Measurements from ENCODE around the gene CLCN6.

Gene CLCN6

DNA sequence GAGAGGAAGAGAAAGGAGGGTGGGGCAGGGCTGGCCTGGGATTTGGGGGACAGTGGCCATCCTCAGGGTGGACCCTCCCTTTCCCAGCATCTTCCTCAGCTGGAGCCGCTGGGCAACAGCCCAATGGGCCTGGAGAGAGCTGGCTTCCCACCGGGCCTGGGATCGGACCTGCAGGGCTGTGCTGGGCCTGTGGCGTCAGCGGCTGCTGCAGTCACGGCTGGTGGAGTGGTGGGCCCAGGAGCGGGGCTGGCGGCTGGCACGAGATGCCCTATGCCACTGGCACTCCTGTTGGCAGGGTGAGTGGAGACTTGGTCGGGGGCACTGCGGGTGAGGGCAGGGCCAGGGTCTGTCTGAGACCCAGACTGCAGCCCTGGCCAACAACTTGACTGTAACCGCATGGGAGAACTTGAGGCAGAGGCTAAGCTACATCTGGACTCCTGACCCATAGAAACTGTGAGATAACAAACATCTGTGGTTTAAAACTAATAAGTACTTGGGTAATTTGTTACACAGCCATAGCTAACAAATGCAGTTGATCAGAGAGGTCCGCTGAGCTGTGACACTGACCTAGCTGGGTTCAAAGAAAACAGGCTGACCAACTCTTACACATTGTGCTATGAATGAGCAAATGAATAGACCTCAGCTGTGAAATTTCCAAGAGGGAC lies 26.1 kb upstream of the CLCN6 start:
- no peak for DNase-seq (ENCODE audit: low read depth)

DNA sequence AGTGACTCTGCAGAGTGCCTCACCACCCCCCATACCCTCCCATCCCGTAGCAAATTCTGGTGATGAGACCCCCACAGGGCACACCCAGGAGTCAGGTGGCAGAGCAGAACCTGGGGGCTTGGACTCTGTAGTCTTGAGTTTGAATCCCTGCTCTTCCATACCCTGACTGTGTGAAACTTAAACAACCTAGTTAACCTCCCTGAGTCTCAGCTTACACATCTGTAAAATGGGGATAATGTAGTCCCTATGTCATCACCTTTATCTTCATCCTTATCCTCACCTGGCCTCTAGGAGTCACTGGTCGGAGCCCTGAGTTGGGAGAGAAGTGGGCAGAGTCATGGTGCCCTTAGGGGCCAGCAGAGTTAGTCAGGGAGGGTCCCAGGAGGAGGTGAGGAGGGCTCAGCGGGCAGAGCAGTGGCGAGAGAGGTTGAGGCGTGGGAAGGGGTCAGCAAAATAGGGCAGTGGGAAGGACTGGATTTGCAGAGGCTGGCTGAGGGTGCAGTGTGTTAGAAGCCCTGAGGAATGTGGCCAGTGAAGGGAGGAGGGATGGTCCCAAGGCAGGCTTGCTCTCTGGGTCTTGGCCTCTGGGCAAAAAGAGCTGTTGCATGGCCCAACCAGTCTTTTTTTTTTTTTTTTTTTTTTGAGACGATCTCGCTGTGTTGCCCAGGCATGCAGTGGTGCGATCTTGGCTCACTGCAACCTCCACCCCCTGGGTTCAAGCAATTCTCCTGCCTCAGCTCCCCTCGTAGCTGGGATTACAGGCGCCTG lies 25.4 kb upstream of the CLCN6 start:
- DNase-seq (ENCODE audit: low read depth): no peak

DNA sequence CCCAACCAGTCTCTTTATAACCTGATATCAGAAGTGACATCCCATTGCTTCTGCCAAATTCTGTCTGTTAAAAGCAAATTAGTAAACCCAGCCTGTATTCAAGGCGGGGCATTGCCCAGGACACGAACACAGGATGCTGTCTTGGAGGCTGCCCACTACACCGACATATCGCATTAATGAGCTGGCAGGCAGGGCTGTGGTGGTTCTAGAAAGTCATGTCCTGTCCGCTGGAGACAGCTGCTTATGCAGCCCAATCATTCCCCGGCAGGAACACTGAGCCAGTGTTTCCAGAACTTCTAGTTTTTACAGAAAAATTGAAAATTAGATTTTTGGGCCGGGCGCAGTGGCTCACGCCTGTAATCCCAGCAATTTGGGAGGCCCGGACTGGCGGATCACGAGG lies 24.7 kb upstream of the CLCN6 start:
- no peak for DNase-seq (ENCODE audit: low read depth)

DNA sequence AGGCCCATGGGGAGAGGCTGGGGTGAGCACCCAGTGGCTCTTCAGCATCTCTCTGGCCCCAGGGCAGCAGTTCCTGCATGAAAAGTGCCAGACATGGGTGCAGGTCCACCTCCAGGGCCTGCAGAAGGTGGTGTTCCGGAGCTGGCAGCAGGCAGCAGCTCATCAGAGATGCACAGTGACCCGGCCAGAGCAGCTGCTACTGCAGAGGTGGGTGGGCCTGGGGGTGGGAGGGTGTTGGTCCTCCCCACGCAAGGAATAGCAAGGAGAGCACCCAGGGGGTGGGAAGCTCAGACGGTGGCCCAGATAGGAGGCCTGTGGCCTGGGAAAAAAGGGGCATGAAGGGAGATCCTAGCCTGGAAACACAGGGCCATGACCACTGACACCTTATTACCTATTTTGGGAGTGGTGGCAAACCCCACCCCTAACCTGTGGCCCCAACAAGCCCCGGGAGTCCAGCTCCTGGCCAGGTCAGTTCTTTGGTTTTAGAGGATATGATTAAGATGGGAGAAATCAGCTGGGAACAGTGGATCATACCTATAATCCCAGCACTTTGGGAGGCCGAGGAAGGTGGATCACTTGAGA lies 23.8 kb upstream of the CLCN6 start:
- DNase-seq (ENCODE audit: low read depth): no peak

DNA sequence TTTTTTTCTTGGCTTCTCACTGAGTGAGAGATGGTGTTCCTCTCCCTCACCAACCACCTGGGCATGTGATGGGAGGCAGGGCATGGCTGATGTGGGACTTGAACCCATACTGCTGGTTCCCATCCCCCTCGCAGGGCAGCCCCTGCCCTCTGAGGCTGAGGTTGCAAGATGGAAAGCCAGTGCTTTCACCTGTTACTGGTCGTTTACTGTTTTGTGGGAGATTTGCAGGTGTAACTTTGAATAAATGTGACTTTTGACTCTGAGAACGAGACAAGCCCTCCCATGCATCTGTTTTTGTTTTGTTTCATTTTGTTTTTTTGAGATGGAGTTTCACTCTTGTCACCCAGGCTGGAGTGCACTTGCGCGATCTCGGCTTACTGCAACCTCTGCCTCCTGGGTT lies 22.4 kb upstream of the CLCN6 start:
- DNase-seq (ENCODE audit: low read depth): no peak

DNA sequence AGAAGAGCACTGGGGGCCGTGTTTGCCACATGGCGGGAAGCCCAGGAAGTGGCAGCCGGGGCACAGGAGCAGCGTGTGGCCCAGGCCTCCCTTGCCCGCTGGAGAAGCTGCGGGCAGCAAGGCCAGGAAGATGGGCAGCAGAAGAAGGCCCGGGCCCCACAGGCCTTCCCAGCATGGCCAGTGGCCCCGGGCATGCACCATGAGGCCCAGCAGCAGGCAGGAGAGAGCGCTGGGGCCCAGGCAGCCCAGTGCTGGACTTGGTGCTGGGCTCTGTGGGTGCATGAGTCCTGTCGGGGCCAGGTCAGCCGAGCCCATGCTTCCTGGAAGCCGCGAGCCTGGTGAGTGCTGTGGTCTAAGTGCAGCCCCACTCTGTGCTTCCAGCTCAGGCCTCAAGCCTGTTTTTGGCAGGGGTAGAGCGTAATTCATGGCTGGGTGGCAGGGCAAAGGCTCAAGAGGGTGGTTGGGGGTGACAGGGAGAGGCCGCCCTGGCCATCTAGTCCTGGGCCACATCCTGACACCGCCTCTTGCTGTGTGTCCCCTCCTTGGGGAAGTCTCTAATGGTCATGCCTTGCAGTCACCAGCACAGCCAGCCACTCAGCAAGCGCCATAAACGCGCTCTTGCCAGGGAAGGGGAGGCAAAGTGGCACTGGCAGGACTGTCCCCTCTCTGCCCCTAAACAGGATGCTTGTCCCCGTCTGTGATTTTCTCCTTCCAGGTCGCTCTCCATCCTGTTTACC lies 21.6 kb upstream of the CLCN6 start:
- DNase-seq (ENCODE audit: low read depth): no peak

DNA sequence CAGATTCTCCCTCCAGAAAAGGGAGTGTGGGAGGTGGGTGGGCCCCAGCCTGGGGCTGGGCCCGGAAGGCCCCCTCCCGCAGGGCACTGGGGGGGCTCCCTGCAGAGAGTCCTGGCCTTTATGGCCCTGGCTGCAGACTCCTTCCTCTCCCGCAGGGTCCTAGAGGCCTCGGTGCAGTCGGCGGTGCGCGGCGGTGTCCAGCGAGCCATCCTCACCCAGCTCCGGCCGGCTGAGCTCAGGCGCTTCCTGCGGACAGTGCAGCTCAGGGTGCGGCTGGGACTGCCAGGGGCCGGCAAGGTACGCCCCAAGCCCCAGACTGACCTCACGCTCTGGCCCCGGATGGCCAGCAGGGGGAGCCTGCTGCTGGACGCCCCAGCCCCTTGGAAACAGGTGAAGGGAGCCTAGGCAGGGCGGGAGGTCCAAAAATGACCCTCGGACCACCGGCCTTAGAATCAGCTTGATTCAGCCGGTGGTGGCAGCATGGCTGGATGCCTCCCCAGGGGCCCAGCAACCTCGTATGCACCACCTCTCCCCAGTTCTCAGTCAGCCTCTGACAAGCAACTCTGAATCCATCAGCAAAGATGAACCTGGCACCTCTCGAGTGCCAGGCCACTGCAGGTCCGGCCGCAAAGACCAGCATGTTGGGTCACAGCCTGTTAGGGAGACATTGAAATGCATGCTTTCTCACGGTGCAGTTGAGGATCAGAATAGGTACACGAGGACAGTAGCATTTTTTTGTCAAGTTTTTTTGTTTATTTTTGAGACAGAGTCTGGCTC lies 20.8 kb upstream of the CLCN6 start:
- DNase-seq (ENCODE audit: low read depth): no peak

DNA sequence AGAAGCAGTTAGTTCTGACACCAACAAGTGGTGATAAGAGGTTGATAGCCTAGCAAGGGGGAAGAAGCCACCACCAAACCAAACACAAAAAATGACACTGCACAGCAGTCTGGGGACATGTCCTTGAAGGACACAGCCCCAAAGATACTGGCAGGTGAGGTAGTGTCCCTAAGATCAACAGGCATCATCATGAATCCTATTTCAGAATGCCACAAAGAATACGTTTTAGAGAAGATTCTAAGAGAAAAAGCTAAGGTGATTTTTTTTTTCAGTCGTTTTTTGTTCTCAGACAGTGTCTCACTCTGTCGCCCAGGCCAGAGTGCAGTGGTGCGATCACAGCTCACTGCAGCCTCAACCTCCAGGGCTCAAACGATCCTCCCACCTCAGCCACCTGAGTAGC lies 19.8 kb upstream of the CLCN6 start:
- DNase-seq (ENCODE audit: low read depth): no peak

DNA sequence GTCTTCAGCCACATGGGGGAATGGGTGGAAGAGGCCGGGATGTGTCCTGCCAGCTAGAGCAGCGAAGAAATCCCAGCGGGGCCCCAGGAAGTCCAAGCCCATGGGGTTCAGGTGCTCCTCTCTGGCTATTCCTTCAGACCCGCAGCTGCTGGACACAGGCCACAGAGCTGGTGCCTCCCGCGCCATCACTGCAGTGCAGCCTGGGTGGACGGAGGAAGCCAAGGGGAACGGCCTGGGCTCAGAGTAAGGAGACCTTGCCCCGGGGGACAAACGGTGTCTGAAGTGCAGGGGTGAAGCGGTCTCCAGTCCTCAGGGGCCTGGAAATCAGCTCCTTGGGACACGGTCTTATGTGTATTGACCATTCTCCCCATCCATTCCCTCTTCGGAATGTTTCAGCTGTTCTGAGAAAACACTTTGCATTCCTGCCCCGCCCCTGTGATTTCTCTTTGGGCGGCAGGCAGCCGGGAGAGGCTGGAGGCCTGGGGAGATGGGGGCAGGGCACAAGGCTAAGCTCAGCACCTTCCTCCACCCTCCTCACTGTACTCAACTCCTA lies 18.7 kb upstream of the CLCN6 start:
- DNase-seq (ENCODE audit: low read depth): no peak

DNA sequence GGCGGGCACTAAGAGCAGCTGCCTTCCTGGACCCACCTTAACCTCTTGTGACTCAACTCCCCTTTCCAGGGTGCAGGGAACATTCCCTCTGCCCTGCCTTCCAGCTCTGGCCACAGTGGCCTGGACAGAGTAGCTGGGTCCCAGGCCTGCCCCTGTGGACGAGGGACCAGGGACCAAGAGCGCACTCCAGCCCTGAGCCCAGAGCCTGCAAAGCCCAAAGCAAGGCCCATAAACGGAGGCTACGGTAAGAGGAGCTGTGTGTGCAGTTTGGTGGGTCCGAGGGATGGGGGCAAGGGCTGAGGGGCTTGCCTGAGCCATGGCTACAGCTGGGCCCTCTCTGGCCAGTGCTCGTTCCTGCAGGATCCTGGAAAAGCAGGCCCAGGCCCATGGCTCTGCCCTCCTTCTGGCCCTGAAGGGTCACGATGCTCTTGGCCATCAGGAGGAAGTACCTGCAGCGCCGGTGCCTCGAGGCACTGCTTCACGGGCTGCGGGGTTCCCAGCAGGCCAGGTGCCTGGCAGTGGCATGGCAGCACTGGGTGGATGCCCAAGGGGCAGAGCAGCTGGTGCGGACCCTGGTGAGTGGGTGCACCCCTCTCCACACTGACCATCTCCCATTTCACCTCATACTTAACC lies 18.1 kb upstream of the CLCN6 start:
- no peak for DNase-seq (ENCODE audit: low read depth)

DNA sequence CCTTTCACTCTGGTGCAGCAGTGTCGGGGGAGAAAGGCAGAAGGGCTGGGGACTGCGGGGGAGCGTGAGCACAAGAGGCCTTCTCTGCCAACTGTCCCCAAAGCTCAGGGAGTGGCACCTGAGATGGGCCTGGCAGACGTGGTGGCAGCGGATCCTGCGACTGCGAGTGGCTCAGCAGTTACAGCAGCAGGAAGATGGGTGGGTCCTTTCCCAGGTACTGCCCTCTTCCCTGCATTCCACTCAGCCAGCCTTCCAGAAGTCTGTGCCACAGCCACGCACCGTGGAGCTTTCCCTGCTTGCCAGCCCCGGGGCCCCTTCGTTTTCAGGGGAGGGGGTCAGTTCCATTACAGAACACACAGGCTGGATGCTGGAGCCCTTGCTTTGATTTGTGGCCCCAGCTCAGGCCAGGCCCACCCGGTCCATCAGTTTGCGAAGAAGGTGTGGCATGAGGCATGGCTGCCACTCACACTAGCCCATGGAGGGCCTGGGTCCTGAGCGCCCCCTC lies 17.4 kb upstream of the CLCN6 start:
- no peak for DNase-seq (ENCODE audit: low read depth)

DNA sequence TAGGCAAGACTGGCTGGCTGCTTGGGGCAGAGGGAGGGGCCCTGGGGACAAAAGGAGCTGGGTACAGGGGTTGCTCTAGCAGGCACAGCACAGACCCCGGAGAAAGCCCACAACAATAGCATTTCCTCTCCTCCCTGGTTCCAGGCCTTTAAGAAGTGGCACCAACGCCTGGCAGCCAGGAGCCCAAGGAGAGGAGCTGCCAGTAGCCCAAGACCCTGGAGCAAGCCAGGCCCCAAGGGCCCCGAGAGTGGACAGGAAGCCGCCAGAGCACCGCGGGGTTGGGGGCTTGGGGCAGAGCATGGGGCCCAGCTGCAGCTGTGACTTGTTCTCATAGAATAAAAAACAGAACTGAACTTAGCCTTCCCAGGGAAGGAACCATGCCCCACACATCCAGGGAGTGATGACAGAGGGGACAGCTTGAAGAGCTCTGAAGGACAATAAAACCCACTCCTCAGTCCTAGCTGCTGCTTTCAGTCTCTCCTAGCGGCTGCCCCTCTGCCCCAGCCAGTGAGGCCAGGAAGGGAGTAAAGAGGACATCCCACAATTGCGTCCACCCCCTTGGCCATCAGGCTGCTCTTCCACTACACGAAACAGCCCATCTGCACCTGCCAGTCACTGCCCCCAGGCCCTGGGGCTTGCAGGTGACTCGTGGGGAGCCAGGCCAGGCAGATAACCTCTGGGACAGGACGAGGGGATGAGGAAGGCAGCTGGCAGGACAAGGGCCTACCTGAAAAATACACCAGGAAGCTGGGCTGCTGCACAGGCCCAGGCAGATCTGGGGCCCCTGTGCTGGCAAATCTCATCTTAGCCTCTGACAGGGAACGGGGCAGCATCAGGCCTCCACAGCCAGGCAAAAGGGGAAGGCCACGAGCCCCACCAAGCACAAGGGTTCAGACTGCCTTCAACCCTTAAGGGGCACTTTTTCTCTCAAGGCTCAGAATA lies 16.6 kb upstream of the CLCN6 start:
- DNase-seq (ENCODE audit: low read depth): no peak

DNA sequence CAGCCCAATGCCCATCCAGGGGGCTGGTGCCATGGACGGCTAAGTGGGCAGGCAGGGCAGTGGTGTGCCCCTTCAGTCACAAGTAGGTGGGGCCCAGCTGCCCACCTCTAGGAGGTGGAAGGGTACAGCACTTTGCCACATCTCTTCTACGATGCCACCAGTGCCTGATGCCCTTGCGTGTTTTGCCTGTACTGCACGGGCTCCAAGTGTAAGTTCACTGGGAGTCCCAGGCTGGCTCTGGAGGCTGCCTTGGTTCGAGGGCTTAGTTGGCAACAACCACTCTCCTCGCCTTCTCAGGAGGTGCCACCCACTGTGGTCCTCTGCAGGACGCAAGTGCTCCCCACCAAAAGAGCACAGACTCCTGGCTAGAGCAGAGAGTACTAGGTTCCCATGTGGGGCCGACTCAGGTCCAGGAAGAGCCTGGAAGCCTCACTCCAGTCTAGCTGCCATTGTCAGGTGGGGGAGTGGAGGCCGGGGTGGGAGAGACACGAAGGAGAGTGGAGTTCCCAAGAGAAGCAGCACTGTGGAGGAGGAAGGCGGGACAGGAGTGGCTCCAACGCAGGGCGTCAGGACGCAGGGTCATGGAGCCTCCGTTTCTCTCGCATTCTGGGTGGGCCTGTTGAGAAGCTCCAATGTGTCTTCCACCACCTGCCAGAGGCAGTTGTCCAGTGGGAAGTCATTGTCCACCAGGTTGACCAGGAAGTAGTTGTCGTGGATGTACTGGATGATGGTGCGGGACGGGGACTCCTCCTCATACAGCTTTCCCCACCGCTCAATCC lies 15.7 kb upstream of the CLCN6 start:
- DNase-seq (ENCODE audit: low read depth): no peak

DNA sequence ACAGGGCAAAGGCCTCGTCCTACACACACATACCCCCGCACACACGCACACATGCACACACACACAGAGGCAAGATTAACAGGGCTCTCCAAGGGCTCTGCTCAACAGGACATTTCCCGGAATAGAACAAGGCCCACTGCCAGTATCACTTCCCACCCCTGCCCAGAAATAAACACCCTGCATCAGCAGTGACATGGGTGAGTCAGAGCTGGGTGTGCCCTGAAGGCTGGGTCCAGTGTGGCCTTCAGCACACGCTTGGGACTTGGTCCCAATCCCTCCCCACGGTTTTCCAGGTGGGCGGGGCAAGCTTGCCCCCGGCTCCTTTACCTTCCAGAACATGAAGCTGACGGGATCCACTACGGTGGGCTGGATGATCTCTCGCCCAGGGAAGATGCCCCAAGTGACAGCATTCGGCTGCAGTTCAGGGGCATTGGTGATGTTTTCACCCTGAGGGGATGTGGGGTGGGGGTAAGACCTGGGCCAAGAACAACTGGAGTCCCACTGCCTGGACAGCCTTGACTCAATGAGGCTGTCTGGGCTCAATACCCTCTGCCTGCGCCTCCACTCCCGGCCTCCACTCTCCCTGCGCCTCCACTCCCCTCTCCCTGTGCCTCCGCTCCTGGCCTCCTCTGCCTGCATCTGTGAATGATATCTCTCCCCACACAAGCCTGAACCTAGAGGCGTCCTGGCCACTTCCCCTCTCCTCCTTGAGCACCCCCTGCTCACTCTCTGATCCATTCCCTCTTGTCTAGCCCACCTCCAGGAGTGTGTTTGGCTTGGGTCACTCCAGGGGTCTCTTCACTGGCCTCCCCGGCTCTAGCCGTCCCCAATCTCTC lies 14.9 kb upstream of the CLCN6 start:
- DNase-seq (ENCODE audit: low read depth): peak; percentile 91

DNA sequence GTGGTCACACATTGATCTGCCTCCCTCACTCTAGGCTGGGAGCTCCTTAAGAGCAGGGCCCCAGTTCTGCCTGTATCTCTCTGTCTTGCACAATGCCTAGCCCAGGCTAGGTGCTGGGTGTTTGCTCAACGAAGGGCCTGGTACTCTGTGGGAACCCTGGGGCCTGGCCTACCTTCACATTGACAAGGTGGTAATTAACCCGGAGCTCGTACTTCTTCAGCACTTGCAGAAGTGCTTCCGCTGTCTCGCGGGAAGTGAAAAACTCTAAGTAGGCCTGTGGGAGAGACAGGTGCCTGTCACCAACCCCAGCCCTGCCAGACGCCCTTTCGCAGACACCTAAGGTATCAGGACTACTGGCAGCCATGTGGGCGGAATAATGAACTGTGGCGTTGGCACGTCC lies 13.9 kb upstream of the CLCN6 start:
- DNase-seq (ENCODE audit: low read depth): no peak

DNA sequence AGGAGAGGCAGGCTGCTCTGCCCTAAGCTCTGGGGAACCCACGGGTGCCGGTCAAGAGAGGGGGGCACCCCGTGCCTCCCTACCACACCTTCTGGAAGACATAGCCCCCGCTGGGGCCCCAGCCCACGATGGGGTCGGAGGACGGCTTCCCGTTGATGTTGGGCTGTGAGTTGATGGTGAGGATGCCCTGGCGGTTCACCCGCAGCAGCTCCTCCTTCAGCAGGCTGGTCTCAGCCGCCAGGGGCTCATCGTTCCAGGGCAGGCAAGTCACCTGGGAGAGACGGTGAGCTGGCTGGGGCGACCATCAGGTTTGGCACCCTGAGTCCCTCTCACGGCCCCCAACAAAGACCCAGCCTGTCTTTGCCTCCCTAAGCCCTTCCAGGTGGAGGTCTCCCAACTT lies 12.2 kb upstream of the CLCN6 start:
- no peak for DNase-seq (ENCODE audit: low read depth)

DNA sequence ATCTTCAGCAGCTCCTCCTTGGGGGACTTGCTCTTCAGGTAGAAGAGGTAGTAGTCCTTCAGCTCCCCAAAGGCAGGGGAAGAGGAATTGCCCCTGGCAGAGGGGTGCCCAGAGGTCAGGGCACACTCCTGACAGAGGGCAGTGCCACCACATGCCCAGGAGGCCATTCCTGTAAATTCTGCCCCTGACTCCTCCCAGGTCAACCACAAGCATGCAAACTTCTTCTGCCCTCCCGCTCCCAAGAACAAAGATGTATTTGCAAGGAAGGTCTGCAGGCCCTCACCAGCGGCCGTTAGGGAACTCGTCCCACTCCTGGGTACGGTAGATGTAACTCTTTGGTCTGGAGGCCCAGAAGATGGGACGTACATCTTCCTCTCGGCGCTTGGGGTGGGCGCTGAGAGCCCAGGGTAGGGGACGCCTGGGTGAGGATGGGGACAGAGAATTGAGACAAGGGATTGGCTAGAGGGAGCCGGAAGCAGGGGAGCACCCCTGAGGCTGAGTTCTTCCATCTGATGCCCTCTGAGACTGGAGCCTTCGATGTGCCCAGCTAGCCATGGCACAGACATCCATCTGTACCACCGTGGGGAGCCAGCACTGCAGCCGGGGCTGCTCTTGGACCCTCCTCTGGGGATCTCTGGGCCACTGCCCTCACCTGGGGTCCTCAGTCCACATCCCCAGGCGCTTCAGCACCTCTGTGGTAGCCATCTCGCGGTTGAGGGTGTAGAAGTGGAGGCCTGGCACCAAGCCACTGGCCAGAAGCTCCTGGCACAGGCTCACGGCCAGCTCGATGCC lies 11.3 kb upstream of the CLCN6 start:
- no peak for DNase-seq (ENCODE audit: low read depth)

Data from GM04504 (cell line).